NCI-H2171 (cell line): Measurements from ENCODE around the gene PRDM16.

Source experiments
- DNase-seq: peaks from one replicate; lab custom pipeline; 2025; lab: John Stamatoyannopoulos, UW

The PRDM16 gene

DNA sequence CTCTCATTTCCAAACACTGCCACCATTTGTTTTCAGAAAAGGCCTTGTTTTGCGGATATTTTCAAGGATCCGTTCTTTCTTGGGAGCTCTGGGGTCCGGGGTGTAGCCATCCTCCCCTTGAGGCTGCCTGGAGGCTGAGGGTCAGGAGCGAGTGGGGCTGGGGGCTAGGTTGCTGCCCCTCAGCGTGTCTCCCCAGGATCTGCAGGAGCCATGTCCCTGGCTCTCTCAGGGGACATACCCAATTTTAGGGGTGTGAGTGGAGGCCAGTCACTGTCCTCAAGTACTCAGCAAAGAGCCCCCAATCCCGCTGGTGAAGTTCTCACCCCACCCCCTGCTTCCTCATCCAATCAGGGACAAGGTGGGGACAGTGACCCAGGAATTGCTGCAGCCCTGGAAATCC lies 15.0 kb upstream of the PRDM16 start:
- DNase-seq: no peak

DNA sequence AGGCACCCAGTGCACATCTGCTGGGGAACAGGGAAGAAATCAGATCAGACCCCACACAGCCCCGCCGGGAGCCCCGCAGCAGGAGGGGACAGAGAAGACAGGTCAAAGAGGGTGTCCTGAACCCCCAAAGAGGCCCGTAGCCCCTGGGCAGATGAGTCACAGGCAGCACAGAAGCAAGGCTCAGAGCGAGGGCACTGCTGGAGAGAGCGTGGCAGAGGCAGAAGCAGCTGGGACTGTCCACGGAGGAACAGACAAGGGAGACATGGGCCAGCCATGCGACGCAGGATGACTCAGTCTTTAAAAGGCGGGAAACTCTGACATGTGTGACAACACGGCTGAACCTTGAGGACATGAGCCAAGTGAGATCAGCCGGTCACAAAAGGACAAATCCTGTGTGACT lies 14.5 kb upstream of the PRDM16 start:
- DNase-seq: no peak

DNA sequence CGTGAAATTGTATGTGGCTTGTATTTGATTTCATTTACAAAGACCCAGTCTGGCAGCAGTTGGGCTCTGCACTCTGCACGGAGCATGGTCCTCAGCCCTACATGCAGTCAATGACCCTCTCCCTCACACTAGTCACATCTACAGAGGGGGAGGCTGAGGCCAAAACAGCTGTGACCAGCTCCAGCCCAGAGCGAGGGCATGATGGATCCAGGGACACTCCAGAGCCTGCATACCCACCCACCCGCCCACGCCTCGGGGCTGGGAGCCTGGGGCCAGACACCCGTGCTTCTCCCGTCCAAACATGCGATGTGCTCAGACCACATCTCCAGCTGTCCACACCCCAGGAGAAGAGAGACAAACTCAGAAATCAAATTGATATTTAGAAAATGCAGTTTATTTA lies 14.0 kb upstream of the PRDM16 start:
- no peak for DNase-seq

DNA sequence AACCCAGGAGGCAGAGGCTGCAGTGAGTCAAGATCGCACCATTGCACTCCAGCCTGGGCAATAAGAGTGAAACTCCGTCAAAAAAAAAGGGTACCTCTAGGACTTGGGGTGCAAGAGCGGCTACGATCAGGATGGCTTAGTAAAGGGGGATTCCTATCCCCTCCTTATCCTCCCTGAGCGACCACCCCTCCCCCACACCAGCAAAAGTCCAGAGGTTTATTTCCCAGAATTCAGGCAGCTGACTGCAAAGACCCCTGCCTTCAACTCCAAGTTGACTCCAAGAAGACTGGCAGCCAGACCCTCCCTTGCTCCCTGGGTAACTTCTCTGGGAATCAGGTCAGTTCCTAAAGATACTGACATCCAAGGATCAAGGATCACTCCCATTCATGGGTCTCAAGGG lies 12.4 kb upstream of the PRDM16 start:
- DNase-seq: no peak

DNA sequence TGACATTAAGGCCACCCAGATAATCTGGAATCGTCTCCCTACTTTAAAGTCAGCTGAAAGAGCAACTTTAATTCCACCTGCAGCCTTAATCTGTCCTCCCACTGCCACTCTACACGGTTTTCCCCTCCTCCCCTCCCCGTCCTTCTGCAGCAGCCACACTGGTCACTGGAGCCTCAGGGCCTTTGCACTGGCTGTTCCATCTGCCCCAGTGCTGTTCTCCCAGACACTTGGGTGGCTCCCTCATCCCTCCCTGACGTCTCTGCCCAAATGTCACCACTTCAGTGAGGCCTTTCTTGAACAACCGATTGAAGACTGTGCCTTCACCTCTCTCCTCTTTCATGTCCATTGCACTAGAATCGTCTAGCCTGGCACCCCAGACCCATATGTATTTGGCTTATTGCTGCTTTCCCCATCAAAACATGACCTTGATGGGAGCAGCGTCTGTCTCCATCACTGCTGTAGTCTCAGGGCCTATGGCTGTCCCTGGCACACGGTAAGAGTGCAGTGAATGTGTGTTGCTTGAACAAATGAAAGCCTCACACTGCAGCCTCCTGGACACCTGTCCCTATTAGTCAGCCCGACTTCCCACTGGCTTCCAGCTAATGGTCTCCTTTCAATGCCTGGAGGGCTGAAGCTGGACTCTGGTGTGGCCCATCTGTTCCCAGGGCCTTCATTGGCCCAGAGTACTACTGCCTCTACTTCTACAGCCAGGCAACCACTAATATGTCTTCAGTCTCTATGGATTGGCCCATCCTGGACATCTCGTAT lies 10.6 kb upstream of the PRDM16 start:
- DNase-seq: no peak

DNA sequence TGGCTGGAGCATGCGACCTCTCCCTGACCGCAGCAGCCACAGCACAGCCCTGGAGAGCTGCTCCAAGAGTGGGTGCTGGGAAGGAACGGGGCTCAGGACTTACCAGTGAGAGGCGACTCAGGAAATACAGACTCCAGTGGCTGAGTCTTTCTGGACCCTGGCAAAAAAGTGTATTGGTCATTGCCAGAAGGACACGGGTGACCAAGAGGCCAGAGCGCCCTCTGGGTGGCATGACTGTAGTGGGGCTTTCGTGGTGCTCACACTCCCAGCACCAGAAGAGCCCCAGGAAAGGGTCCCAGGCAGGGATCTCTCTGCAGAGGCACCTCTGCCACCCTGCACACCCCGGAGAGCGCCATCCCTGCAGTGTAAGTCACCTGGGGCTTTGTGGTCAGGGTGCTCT lies 8.9 kb upstream of the PRDM16 start:
- DNase-seq: no peak

DNA sequence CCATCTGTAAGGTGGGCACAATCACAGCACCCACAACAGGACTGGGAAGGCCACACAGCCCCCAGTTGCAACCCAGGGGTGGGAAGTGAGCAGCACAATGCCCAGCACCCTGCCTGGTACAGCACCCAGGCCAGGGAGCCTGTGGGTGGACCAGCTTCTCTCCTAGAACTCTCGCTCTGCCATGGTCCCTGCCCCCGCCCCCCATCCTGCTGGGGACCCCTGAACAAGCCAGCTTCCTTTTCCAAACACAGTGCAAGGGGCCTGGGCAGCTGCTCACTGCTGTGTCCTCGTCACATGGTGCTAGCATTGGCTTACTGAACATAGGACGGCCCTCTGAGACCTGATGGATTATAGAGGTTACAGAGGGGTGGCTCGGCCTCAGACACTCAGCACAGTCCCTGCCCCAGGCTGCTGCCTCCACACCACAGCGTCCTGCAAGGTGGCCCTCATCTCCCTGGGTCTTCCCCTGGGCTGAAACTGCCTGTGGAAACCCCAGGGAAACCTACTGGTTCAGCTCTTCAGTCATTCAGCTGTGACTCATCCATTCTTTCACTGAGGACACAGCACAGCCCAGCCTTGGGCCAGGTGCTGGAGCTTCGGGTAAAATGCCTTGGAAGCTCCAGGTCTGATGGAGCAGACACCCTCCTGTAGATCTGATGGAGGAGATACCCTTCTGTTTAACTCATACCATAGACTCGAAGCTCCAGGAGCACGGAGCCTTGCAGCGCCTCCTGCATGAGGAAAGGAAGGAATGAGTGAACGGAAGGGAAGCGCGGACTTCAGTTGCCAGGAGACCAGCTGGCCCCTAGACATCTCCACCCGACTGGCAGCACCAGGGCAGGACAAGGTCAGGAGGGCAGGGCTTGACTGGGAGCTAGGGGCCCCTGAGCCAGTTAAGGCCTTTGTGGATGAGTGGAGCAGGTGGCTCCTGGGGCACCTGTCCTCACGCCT lies 8.1 kb upstream of the PRDM16 start:
- DNase-seq: no peak

DNA sequence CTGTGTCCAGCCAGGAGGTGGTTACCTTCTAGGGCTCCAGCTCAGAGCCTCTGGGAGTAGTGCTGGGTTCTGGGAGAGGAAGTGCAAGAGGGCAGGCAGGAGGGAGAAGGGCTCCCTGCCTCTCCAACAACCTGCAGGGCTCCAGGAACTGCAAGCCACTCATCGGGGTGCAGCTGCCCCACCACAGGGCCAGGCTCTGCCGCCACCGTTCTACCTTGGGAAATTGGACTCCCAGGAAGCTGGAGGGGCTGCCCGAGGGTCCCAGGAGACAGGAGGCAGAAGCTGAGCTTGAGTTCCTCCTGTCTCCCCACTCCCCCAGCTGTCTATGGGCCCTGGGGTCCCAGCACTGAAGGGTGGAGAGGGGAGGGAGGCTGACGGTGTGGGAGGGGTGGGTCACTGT lies 7.4 kb upstream of the PRDM16 start:
- DNase-seq: no peak

DNA sequence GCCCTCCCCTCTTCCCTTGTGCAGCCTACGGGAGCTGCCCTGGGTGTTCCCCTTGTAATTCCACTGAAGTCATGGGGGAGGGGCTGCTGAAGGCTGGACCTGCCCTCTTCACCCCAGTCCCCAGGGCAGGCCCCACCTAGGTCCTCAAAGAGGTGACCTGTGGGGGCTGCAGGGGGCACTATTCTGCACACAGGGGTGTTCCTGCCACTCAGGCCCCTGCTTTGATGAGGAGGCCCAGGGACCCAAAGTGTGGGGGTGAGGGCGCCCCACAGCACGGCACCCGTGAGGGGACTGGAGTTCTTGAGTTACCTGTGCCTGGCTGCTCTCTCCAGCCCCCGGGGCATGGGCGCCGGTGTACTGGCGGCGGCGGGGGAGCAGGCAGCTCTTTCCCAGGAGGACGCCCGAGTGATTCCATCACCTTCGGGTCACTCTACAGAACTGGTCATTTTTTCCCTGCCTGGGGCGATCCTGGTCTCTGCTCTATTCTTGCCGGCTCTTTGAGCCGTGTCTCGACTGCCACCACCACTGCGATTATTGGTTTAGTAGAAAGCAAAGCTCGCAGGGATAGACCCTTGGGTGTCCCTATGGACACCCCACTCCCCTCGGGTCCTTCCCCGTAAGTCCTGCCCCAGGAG lies 6.9 kb upstream of the PRDM16 start:
- DNase-seq: no peak

DNA sequence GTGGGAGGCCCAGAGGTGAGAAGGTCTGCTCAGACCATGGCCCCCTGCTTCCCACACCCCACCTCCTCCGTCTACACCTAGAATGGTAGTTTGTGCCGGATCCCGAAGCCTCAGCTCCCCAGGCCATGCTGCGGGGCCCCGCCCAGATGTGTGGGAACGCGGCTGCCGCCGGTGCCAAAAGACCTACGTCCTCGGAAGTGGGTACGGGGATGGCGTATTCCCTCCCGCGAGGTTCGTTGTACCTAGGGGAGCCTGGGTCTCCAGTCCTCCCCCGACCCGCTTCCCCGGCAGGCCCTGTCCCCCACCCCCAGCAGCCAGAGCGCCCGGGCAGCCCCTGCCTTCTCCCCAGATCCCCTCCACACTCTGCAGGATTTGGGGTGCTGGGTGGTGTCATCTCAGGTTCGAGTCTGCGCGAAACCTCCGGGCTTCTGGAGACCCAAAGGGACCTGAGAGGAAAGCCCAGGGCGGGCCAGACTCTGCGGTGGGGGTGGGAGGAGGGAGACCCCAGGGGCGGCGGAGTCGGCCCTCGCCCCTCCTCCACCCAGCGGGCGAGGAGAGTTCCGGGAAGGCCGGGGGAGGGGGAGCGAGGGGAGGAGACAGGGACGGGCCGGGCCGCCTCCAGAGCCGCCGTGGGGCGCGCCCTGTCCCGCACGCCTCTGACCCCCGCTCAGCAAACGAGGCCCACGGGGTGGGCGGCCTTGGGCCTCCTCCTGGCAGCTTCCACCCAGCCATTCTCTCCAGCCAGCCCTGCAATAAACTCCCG lies 6.2 kb upstream of the PRDM16 start:
- DNase-seq: no peak

DNA sequence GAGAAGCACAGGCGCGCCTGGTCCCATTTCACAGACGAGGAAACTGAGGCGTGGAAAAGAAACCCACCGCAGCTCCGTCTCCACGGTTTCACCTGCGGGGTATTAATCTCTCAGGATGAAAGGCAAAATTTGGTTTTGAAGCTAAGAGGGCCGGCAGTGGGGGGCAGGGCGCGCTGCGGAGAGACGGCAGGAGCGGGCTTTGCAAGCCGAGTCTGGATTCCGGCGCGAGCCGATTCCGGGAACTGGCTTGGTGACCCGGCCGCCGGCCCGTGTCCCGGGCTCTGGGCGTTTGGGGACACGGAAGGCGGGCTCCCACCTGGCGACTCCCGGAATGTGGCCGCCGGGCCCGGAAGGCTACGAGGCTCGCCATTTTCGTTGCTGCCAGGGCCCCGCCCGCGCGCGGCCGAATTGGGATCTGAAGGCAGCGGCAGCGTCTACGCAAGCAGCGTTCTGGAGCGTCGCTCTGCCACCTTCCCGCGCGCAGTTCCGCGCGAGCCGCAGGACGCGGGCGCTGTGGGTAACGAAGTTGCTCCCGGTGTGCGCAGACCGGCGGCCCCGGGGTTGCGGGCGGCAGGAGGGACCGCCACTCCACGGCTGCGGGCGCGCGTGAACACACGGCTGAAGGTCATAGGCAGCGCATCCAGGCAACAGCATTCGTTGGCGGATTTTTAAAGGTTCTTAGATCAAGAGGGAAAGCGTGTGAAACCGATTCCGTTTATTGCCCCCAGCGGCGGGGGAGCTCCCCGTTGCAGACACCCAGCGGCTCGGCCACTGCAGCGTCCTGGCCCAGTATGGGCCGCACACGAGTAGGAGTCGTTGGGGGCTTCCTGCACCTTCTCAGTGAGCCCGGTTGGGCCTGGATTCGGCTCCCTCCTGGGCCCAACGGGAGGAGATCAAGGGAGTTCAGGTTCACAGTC lies 5.4 kb upstream of the PRDM16 start:
- no peak for DNase-seq

DNA sequence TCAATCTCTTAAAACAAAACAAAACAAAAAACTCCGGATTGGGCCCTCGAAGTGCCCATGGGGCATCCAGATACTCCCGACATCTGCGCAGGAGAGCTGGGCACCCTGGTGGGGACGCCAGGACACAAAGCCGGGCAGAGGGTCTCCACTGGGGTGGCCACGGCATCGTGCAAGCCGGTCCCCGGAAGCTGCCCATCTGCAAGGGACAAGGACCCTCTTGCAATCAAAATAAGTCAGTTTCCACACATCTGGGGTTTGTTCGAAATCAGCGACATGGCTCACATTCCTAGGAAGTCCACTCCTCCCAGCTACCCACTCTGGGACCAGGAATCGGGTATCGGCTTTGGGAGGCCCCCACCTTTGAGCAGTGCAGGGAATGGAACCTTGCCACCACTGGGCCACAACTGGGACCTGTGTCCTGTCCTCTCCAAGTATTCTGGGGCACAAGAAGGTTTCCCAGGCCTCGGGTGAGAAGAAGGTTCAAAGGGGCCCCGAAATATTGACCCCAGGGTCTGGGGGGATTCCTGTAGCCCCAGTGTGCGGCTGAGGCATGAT lies 4.6 kb upstream of the PRDM16 start:
- no peak for DNase-seq

DNA sequence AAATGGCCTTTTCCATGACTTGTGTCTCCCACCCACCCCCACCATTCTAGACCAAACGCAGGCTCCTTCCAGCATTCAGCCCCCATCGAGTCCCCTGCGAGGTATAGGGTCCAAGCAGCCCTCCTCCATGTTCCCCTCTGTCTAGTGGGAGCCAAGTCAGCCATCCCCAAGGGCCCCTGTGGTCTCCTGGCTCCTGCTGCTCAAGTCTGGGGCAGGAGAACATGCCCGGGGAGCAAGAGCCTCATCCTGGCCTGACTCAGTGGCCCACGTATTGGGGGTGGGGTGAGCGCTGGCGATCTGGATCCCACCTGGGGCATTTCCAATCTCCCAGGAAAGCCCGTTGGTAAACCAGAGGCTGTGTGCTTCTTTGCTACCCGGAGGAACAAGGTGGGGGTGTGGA lies 4.1 kb upstream of the PRDM16 start:
- DNase-seq: no peak

DNA sequence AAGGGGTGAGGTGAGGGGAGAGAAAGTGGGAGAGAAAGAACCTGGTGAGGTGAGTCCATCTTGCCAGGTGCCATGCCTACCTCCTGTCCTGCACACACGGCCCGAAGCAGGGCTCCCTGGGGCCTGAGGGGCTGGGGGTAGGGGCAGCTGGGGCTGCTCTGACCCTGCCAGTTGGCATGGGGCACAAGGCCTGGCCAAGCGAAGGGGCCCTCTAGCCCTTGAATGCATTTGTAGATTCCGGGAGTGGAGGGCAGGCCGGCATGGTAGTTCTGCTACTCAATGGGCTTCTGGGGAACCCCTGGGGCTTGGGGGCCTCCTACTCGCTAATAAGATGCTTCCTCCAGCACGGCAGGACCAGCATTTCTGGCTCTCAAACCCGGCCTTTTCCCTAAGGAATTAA lies 3.6 kb upstream of the PRDM16 start:
- no peak for DNase-seq

DNA sequence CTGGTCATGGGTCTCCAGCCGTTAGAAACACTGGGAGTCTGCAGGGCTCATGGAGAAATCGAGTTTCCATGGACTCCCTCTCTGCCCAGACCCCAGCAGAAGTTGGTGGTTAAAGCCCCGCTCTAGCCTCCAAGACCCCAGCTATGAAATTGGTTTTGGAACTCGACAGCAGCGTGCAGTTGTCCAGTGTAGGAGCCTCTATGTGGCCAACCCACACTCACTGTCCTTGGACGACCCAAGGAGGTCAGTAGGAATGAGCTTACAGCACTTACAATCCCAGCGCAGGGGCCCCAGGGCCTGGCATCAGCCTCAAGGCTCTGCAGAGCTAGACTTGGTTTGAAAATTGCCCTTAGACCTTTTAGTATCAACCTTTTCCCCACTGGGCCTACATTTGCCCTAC lies 3.2 kb upstream of the PRDM16 start:
- no peak for DNase-seq

DNA sequence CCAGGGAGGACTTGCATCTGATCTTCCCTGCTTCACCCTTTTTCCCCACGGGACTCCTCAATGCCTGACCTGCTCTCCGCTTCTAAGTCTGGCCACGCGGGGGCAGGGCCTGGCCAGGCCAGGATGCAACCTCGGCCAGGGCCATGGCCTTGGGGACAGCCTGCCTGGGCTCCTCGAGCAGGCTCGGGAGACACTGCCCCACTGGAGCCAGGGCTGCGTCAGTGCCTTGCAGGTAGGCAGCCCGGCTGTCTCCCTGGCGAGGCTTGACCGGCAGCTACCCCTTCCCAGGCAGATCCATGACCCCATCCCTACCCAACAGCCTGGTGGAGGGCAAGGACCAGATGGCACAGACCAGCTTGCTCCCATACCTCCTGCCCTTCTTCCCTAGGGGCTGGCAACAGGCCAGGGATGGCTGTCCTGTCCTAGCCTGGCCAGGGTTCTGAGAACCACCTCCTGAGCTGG lies 2.7 kb upstream of the PRDM16 start:
- DNase-seq: no peak

DNA sequence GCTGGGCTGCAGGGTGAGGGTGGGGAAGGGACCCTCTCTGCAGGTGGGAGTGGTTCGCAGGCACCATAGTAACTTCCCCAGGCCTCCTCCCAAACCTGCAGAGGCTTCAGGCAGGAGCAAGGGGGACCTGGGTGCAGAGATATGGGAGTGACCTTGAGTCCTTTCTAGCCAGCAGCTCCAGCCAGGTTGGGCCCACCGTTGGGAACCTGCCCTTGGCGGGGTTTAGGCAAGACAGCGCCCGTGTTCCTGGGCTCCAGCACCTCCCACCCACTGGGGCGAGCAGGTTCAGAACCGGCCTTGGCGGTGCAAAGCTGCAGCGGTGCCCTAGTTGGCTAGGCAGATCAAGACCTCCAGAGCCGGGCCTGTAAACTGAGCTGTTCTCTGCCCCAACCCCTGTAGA lies 2.2 kb upstream of the PRDM16 start:
- no peak for DNase-seq

DNA sequence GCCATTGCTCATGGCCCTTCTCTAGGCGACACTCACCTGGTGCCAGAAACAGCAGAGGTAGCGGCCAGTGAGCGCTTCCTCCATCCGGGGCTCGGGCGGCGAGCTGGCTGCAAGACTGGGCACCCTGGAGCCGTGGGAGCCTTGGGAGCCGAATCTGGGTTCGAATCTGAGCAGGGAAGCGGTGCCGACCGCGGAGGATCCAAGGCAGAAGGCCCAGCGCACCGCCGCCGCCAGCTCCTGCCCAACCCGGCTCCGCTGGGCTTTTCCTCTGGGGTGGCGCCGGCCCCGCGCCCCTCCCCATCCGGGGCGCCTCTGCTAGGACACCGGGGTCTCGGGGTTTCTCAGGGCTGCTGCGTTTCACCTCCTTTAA lies 1.7 kb upstream of the PRDM16 start:
- DNase-seq: no peak

DNA sequence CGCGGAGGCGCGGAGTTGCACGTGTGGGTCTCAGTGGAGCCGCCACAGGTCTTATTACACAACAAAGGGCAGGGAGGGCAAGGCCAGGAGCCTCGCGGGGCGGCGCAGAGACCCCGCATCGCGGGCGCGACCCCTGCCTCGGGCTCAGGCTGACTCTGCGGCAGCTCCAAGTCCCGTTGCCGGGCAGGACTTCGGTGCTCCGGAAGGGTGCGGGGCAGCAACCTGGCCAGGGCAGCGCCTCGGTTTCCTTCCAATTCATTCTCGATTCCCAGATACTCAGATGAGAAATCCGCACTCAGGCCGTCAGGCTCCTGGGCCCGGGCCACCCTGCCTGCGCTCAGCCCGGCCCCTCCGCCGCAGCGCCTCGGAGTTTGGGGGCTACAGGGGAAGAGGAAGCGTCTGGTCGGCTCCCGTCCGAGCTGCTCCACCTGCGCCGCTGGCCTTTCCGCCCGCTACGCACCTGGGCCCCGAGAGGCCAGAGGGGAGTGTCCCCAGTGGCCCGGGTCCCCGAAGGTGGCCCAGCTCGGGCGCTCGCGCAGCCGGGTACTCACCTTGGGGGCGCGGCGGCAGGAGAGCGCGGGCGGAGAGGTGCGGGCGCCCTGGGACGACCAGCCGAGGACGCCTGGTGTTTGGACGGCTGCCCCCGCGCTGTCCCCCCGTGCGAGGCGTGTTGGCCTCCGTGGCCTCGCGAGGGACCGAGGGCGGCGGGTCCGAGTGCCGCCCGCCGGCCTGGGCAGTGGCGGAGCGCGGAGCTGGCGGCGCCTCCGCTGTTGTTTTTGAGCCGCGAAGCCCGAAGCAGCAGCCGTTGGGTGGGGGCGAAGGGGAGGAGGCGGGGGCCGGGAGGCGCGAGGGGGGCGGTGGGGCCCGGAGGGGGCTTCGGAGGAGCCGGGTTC lies 1.1 kb upstream of the PRDM16 start:
- DNase-seq: no peak
